ENCODE data around the gene MKNK2. TPM values are rescaled to one million over a fixed set of nuclear protein-coding genes. Genes with fewer than 3 reads are reported as not detected.

The MKNK2 gene
- total RNA-seq, 2 donors from 2014 or later = 69.7 to 96.3 TPM

- no peaks in the 10 kb centered on the region for H3K9me3 ChIP-seq
- no peak for DNase-seq (ENCODE audit: low spot score)
- H3K4me3 ChIP-seq = no peak overlapping the region
- no peaks in the 10 kb centered on the region for H3K27me3 ChIP-seq (replicated peaks; ENCODE audit: insufficient read depth)
- no peak for ATAC-seq (ENCODE audit: insufficient number of reproducible peaks, low FRiP score, low read depth)
- H3K36me3 ChIP-seq = no peaks in the 10 kb centered on the region
- no peak overlapping the region for H3K27ac ChIP-seq
- TF ChIP-seq, protein P1, sequence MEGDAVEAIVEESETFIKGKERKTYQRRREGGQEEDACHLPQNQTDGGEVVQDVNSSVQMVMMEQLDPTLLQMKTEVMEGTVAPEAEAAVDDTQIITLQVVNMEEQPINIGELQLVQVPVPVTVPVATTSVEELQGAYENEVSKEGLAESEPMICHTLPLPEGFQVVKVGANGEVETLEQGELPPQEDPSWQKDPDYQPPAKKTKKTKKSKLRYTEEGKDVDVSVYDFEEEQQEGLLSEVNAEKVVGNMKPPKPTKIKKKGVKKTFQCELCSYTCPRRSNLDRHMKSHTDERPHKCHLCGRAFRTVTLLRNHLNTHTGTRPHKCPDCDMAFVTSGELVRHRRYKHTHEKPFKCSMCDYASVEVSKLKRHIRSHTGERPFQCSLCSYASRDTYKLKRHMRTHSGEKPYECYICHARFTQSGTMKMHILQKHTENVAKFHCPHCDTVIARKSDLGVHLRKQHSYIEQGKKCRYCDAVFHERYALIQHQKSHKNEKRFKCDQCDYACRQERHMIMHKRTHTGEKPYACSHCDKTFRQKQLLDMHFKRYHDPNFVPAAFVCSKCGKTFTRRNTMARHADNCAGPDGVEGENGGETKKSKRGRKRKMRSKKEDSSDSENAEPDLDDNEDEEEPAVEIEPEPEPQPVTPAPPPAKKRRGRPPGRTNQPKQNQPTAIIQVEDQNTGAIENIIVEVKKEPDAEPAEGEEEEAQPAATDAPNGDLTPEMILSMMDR (IDR thresholded peaks at IDR 0.05) = no peak
- H3K4me1 ChIP-seq (ENCODE audit: control insufficient read depth in 1 of 2, low read depth in 2 of 2) = peaks cover 16 to 39% of the 10 kb centered on the region in 2 donors
Observed at GRCh38 chr19:2054763-2055162, 3.7 kb upstream of the MKNK2 start.

DNA sequence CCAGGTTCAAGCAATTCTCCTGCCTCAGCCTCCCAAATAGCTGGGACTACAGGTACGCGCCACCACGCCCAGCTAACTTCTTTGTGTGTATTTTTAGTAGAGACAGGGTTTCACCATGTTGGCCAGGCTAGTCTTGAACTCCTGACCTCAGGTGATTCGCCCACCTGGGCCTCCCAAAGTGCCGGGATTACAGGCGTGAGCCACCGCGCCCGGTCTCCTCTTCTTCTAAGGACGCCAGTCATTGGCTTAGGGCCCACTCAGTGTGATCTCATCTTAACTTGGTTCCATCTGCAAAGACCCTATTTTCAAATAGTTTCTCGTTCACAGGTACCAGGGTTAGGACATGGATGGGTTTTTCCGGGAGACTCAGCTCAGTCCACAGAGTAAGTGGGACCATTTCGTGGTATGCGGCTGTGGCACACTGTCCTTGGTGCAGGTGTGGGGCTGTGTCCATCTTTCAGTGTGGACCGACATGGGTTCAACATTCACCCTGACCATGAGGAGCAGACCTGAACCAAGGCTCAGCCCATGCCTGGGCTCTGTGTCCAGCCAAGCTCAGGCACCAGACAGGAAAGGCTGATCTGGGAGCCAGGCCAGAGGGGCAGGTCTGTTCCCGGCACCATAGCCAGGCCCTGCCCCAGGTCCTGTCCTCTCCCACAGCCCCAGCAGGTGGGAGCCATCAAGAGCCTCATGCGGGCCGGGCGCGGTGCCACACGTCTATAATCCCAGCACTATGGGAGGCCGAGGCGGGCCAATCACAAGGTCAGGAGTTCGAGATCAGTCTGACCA lies 2.8 kb upstream of the MKNK2 start:
- TF ChIP-seq, protein P1 (IDR thresholded peaks at IDR 0.05) = no peak
- peaks cover 15 to 39% of the 10 kb centered on the region in 2 donors for H3K4me1 ChIP-seq (ENCODE audit: control insufficient read depth in 1 of 2, low read depth in 2 of 2)
- H3K27me3 ChIP-seq (replicated peaks; ENCODE audit: insufficient read depth) = no peaks in the 10 kb centered on the region
- DNase-seq (ENCODE audit: low spot score) (no peak), ATAC-seq (ENCODE audit: insufficient number of reproducible peaks, low FRiP score, low read depth) (no peak)
- no peaks in the 10 kb centered on the region for H3K36me3 ChIP-seq
- H3K4me3 ChIP-seq = no peak overlapping the region
- H3K9me3 ChIP-seq = no peaks in the 10 kb centered on the region
- H3K27ac ChIP-seq = no peak overlapping the region

- peaks cover 33 to 51% of the 10 kb centered on the region in 2 donors for H3K4me1 ChIP-seq (ENCODE audit: control insufficient read depth in 1 of 2, low read depth in 2 of 2)
- peak overlapping the region; percentile 68 to 93 for H3K27ac ChIP-seq
- no peaks in the 10 kb centered on the region for H3K36me3 ChIP-seq
- H3K27me3 ChIP-seq (replicated peaks; ENCODE audit: insufficient read depth) = no peaks in the 10 kb centered on the region
- no peak for DNase-seq (ENCODE audit: low spot score)
- no peak for ATAC-seq (ENCODE audit: insufficient number of reproducible peaks, low FRiP score, low read depth)
- no peaks in the 10 kb centered on the region for H3K9me3 ChIP-seq
- TF ChIP-seq, protein P1 (IDR thresholded peaks at IDR 0.05) = no peak
- peak overlapping the region; percentile 96 for H3K4me3 ChIP-seq
Observed at GRCh38 chr19:2051773-2052704, 995 bp upstream of the MKNK2 start.

GRCh38 chr19:2050349-2050990 lies 574 bp downstream of the MKNK2 start:
- Histone ChIP-seq H3K4me3 (peak overlapping the region; percentile 96), H3K4me1 (ENCODE audit: control insufficient read depth in 1 of 2, low read depth in 2 of 2) (peaks cover 25 to 57% of the 10 kb centered on the region in 2 donors), H3K27me3 (replicated peaks; ENCODE audit: insufficient read depth) (no peaks in the 10 kb centered on the region), H3K27ac (peak overlapping the region; percentile 89 to 93), H3K36me3 (peaks cover 13% of the 10 kb centered on the region), H3K9me3 (no peaks in the 10 kb centered on the region)
- no peak for DNase-seq (ENCODE audit: low spot score)
- TF ChIP-seq, protein P1 (IDR thresholded peaks at IDR 0.05) = no peak
- no peak for ATAC-seq (ENCODE audit: insufficient number of reproducible peaks, low FRiP score, low read depth)

Measured in thoracic aorta (tissue), 2 donors.